Left ventricle myocardium superior (tissue), 1 donor: Measurements from ENCODE around the gene PCBP4. TPM values are rescaled to one million over a fixed set of nuclear protein-coding genes. Genes with fewer than 3 reads are reported as not detected.
"Not testable (repeated sequence)": the region's sequence is repeated elsewhere in the genome, so short reads cannot be mapped to it uniquely, and the experiment has no call there.

Source experiments
- ATAC-seq: fragments of 200-7000 bp; cut with Tn5 transposase; one replicate; pipeline ENCODE4 v1.9.1; 2020; ENCODE audit warnings: mild to moderate bottlenecking, moderate library complexity
- DNase-seq: peaks from one replicate; pipeline ENCODE4 v3.0.0-alpha.2; 2020
- intact Hi-C: fragments of 100-400 bp; cut with micrococcal nuclease; formaldehyde crosslinking; loops from one replicate; pipeline ENCODE4 v1.11.0; 2022
- total RNA-seq: library from RNA; stranded (reverse); fragmentation: NEBNext Ultra II Directional; extraction: Animal tissue kit (Norgen Biotek cat#: 25700); gene quantifications from one replicate; pipeline ENCODE4 v1.2.1, GENCODE V29; 2021
- donor health status: DM: no; HTN: yes; CAD: no; lungs with severe emphysema.

Gene PCBP4
- total RNA-seq, 1 donor from 2014 or later, result 71.6 TPM

- DNase-seq (no peak), ATAC-seq (no peak)
- intact Hi-C loops, result no loop called here
Measured at GRCh38 chr3:51934139-51934850, 33.0 kb downstream of the PCBP4 start.

- ATAC-seq (no peak), DNase-seq (no peak)
- intact Hi-C loops, result no loop called here
Measured at GRCh38 chr3:51933471-51934138, 33.6 kb downstream of the PCBP4 start.

DNA sequence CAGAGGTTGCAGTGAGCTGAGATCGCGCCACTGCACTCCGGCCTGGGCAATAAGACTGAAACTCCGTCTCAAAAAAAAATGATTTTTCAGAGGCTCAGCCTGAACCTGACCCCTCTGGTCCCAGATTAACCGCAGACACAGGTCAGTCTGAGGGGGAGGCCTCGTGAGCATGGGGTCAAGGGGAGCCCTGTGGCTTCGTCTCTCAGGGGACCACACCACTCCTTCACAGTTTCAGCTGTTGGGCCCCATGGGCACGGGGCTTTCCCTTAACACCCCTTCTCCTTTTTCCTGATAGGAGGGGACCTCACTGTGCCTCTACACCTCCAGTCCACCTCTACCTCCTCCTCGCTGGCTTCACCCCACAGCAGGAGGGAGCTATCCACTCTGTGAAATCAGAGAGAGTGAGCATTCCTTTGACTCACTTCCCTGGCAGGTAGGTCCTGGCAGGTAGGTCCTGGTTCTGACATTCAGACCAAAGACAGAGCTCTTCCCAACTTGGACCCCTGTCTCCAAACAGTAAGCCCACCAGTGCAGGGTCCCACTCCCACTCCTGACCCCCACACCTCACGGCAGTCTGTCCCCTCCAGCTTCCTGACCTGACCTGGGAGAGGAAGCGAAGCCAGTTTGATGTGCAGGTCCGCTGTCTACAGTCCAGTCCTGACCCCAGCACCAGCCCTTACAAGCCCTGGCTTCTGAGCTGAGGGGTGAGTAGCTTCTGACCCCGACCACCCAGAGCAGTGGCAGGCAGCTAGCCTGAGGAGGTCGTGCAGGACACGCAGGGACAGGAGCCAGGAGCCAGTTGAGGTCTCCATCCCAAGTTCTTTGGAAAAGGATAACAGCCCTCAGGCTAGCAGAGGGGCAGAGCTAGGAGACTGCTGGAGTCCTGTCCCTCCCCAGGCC, 34.5 kb downstream of the PCBP4 start:
- intact Hi-C loops, result no loop called here
- DNase-seq (no peak), ATAC-seq (no peak)

DNA sequence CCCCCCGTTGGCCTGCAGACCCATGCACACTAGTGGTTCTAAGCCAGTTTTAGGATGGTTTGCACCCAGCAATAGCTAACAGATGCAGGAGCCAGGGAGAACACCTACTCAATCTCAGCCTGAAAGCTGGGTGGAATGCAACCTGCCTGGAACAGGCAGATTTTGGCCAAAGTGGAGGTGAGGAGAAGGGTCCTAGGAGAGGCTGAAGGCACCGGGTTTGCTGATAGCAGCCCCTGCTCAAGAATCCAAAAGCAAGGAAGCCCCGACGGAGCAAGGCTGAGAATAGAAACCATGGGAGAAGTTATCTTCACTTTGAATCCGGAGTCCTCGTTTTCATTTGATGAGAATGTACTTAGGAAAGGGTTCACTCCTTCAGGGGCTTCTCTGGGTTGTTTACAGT, 35.5 kb downstream of the PCBP4 start:
- intact Hi-C loops, result no loop called here
- ATAC-seq, result no peak
- no peak for DNase-seq

- ATAC-seq (no peak), DNase-seq (no peak)
- intact Hi-C loops, result no loop called here
Measured at GRCh38 chr3:51930439-51930838, 36.8 kb downstream of the PCBP4 start.

GRCh38 chr3:51929420-51930003, 37.7 kb downstream of the PCBP4 start:
- DNase-seq, result no peak
- intact Hi-C loops, result no loop called here
- ATAC-seq, result peak; percentile 24

DNA sequence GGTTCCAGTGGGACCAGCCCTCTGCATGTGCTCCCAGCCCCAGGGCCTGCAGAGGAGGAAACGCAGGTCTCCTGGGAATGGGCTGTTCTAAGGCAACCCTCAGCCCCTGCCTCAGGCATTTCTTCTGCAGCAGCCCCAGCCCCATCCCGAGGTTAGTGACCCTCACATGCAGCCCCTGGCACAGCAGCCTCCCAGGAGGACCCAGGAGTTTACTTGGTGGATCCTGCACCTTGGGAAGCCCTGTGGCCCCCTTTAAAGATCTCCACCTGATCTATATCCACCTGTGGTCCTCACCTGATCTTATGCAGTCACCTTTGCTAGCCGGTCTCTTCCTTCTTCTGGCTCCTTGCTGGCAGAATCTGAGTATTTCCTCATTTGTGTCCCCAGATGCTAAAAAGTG, 38.3 kb downstream of the PCBP4 start:
- DNase-seq, ATAC-seq, intact Hi-C loops: not testable (repeated sequence)

GRCh38 chr3:51928438-51928837, 38.8 kb downstream of the PCBP4 start:
- no peak for DNase-seq
- intact Hi-C loops, result no loop called here
- ATAC-seq, result no peak

DNA sequence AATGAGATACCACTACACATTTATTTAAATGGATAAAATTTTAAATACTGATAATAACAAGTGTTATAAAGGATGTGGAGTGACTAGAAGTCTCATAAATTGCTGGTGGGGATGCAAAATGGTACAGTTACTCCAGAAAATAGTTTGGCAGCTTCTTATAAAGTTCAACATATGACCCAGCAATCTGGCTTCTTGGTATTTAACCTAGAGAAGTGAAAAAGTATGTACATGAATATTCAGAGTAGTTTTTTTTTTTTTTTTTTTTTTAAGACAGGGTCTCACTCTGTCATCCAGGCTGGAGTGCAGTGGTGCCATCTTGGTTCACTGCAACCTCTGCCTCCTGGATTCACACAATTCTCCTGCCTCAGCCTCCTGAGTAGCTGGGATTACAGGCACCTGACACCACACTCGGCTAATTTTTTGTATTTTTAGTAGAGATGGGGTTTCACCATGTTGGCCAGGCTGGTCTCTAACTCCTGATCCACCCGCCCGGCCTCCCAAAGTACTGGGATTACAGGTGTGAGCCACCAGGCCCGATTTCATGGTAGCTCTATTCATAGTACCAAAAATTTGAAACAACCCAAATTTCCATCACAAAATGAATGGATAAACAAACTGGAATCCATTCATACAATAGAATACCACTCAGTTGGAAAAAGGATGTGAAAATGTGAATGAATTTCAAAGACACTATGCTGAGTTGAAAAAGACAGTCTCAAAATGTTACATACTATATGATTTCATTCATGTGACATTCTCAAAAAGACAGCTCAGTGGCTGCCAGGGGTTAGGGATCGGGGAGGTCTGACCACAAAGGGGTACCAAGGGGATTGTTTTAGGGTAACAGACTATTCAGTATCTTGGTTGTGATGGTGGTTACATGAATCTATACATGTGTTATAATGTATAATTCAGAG, 39.9 kb downstream of the PCBP4 start:
- no peak for ATAC-seq
- no peak for DNase-seq
- intact Hi-C loops, result no loop called here

DNA sequence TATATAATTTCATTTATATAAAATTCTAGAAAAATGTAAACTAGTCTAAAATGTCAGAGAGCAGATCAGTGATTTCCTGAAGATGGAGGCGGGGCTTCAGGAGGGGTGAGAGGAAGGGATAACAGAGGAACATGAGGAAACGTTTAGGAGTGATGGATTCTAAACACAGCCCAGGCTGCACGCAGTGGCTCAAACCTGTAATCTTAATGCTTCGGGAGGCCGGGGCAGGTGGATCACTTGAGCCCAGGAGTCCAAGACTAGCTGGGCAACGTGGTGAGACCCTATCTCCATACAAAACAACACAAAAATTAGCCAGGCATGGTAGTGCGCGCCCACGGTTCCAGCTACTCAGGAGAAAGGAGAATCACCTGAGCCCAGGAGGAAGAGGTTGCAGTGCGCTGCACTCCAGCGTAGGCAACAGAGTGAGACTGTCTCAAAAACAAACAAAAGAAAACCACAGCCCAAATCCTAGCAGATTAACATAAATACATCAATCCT, 46.1 kb downstream of the PCBP4 start:
- DNase-seq, result no peak

GRCh38 chr3:51916418-51916817, 50.8 kb downstream of the PCBP4 start:
- intact Hi-C loops, result no loop called here
- ATAC-seq, result no peak

More for the DNA sequence above, 46.1 kb downstream of the PCBP4 start:
- ATAC-seq, result no peak
- intact Hi-C loops, result no loop called here

GRCh38 chr3:51908026-51908425, 59.2 kb downstream of the PCBP4 start:
- intact Hi-C loops, result no loop called here
- ATAC-seq, result no peak

More at GRCh38 chr3:51916418-51916817, 50.8 kb downstream of the PCBP4 start:
- DNase-seq, result no peak

More at GRCh38 chr3:51908026-51908425, 59.2 kb downstream of the PCBP4 start:
- DNase-seq, result no peak

Other genes with a start within 250 kb of the PCBP4 start
- gene IQCF6, start 188.2 kb downstream of the PCBP4 start, total RNA-seq, result not detected
- gene IQCF2, start 105.8 kb downstream of the PCBP4 start, total RNA-seq, result not detected
- gene IQCF5, start 91.9 kb downstream of the PCBP4 start, total RNA-seq, result not detected
- gene IQCF1, start 64.1 kb downstream of the PCBP4 start, total RNA-seq, result not detected
- 8.2 TPM for gene RRP9, start 25.6 kb downstream of the PCBP4 start, total RNA-seq
- gene PARP3, start 25.1 kb downstream of the PCBP4 start, total RNA-seq, result 14.7 TPM
- 0.15 TPM for gene GPR62, start 12.1 kb downstream of the PCBP4 start, total RNA-seq
- gene ABHD14B, start 6.6 kb upstream of the PCBP4 start, total RNA-seq, result 13.1 TPM
- 27.0 TPM for gene ABHD14A, start 7.6 kb upstream of the PCBP4 start, total RNA-seq
- 18.5 TPM for gene ACY1, start 16.1 kb upstream of the PCBP4 start, total RNA-seq
- 663 TPM for gene RPL29, start 28.4 kb upstream of the PCBP4 start, total RNA-seq
- gene DUSP7, start 89.1 kb upstream of the PCBP4 start, total RNA-seq, result 25.2 TPM
- gene POC1A, start 187.0 kb upstream of the PCBP4 start, total RNA-seq, result 1.5 TPM
- 166 TPM for gene ALAS1, start 230.7 kb upstream of the PCBP4 start, total RNA-seq